HepG2 (cell line): Measurements from ENCODE around the gene AKIRIN1. TPM values are rescaled to one million over a fixed set of nuclear protein-coding genes. Genes with fewer than 3 reads are reported as not detected.

ENCODE experiments used
- CBX5 ChIP-seq: sonication (generic); formaldehyde crosslinking; IDR thresholded peaks from 2 replicates; pipeline ENCODE4 v1.4.0; 2020; ENCODE audit warnings: missing genetic modification reagents, borderline replicate concordance
- CHCHD3 ChIP-seq: sonication (generic); formaldehyde crosslinking; IDR thresholded peaks from 2 replicates; pipeline ENCODE4 v1.8.0; 2022; ENCODE audit warnings: mild to moderate bottlenecking, missing genetic modification reagents, moderate library complexity
- DNMT3B ChIP-seq: conservative IDR thresholded peaks from 2 replicates; pipeline ENCODE4 v1.6.1; 2016; ENCODE audit warnings: missing biosample characterization, control low read depth
- HDAC1 ChIP-seq: sonication (generic); formaldehyde crosslinking; IDR thresholded peaks from 2 replicates; pipeline ENCODE4 v1.5.1; 2020; ENCODE audit warnings: mild to moderate bottlenecking, missing genetic modification reagents
- ISL2 ChIP-seq: sonication (generic); formaldehyde crosslinking; IDR thresholded peaks from 2 replicates; pipeline ENCODE4 v1.5.0; 2020; ENCODE audit warnings: missing genetic modification reagents
- JUND ChIP-seq: sonication (generic); formaldehyde crosslinking; IDR thresholded peaks from 2 replicates; pipeline ENCODE4 v1.8.0; 2022; ENCODE audit warnings: mild to moderate bottlenecking, missing genetic modification reagents
- NKX3-1 ChIP-seq: sonication (generic); formaldehyde crosslinking; IDR thresholded peaks from 2 replicates; pipeline ENCODE4 v1.5.0; 2020; ENCODE audit warnings: missing genetic modification reagents
- RXRB ChIP-seq: IDR thresholded peaks from 2 replicates; pipeline ENCODE4 v1.6.1; 2016; ENCODE audit warnings: borderline replicate concordance, missing genetic modification reagents, missing compliant biosample characterization
- SALL1 ChIP-seq: sonication (generic); formaldehyde crosslinking; IDR thresholded peaks from 2 replicates; pipeline ENCODE4 v1.8.0; 2022; ENCODE audit warnings: mild to moderate bottlenecking, missing genetic modification reagents
- ZC3H4 ChIP-seq: sonication (generic); formaldehyde crosslinking; IDR thresholded peaks from 2 replicates; pipeline ENCODE4 v1.4.0; 2020; ENCODE audit warnings: missing genetic modification reagents, borderline replicate concordance
- ZNF225 ChIP-seq: sonication (generic); formaldehyde crosslinking; IDR thresholded peaks from 2 replicates; pipeline ENCODE4 v1.4.0; 2020; ENCODE audit warnings: mild to moderate bottlenecking, missing genetic modification reagents
- ZNF33B ChIP-seq: sonication (generic); formaldehyde crosslinking; IDR thresholded peaks from 2 replicates; pipeline ENCODE4 v1.5.1; 2020; ENCODE audit warnings: mild to moderate bottlenecking, missing genetic modification reagents
- ZNF446 ChIP-seq: sonication (generic); formaldehyde crosslinking; IDR thresholded peaks from 2 replicates; pipeline ENCODE4 v1.5.0; 2020; ENCODE audit warnings: mild to moderate bottlenecking, missing genetic modification reagents
- ZNF678 ChIP-seq: sonication (generic); formaldehyde crosslinking; IDR thresholded peaks from 2 replicates; pipeline ENCODE4 v1.4.0; 2020; ENCODE audit warnings: mild to moderate bottlenecking, missing genetic modification reagents
- ZNF850 ChIP-seq: sonication (generic); formaldehyde crosslinking; conservative IDR thresholded peaks from 2 replicates; pipeline ENCODE4 v1.9.0; 2021; ENCODE audit warnings: mild to moderate bottlenecking, missing genetic modification reagents
- polyA plus RNA-seq, 8 experiments: library from polyadenylated mRNA; depleted of rRNA in 3 of 8; stranded (reverse) in 7 of 8; unstranded in 1 of 8; fragments of >200 nt; fragmentation: Illumina TruSeq in 4 of 8; extraction: Trizol in 4 of 8; gene quantifications; 2 replicates each; pipeline versions ENCODE4 v1.2.1 to v1.2.3, GENCODE V29; 2011 to 2016; ENCODE audit warnings: low read depth in 4 of 8, missing spikeins in 1 of 8, mixed read lengths in 1 of 8; ENCODE audit not compliant: insufficient read depth in 1 of 8
- total RNA-seq, 5 experiments: library from RNA; depleted of rRNA; stranded (reverse); fragments of >200 nt; fragmentation: Illumina TruSeq; extraction: Trizol; gene quantifications; 2 replicates each; pipeline ENCODE4 v1.2.3, GENCODE V29; 2016; ENCODE audit warnings: low read depth in 1 of 5
- TF ChIP-seq, protein P1 (sequence below): sonication (generic); formaldehyde crosslinking; IDR thresholded peaks from 2 replicates; pipeline ENCODE4 v1.9.0; 2021; ENCODE audit warnings: missing genetic modification reagents, mild to moderate bottlenecking, borderline replicate concordance
- TF ChIP-seq, protein P2 (sequence below), 2 experiments: sonication (generic) in 1 of 2; formaldehyde crosslinking in 1 of 2; IDR thresholded peaks; 2 replicates each; pipeline versions ENCODE4 v1.4.0 to v1.6.1; 2016 to 2020; ENCODE audit warnings: borderline replicate concordance in 1 of 2, low read depth in 1 of 2, mild to moderate bottlenecking in 1 of 2, missing genetic modification reagents in 1 of 2
- TF ChIP-seq, protein P3 (sequence below): sonication (generic); formaldehyde crosslinking; IDR thresholded peaks from 2 replicates; pipeline ENCODE4 v1.8.1; 2023; ENCODE audit warnings: missing genetic modification reagents, mild to moderate bottlenecking, borderline replicate concordance
- TF ChIP-seq, protein P4 (sequence below): sonication (generic); formaldehyde crosslinking; IDR thresholded peaks from 2 replicates; pipeline ENCODE4 v1.8.1; 2023; ENCODE audit warnings: missing genetic modification reagents, inconsistent platforms, borderline replicate concordance
- TF ChIP-seq, protein P5 (sequence below): sonication (generic); formaldehyde crosslinking; IDR thresholded peaks from 2 replicates; pipeline ENCODE4 v1.4.0; 2020; ENCODE audit warnings: mild to moderate bottlenecking, low read depth, missing genetic modification reagents

Gene AKIRIN1
- total and polyA plus RNA-seq, 2 of the 13 experiments (the other 11 are each of a cell fraction or from before 2014, with no cell fraction given): 123 to 157 TPM

DNA sequence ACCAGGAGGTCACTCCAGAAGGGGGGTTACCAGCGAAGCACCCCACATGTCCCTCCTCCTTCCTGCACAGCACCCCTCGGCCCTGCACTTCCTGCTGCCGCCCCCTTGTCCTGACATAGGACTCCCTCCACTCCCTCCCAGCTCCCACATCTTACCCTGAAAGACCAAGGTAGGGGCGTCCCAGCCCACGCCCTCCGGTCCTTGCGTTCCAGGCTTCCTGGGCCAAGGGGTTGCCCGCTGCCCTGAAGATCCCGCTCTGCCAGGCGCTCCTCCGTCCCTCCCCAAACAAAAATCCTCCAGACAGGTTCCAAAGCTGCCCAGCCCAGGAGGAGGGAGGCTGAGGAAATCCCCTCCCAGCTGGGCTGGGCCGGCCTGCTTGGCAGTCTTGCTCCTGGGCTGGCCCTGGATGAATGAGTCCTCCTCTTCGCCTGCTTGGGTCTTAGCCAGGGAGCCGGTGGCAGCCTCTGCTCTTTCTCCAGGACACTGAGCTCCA lies 49.5 kb upstream of the AKIRIN1 start, which contains the start of gene RHBDL2 (continued):
- TF ChIP-seq CBX5 (CRISPR knock-in tag): no peak
- TF ChIP-seq, protein P1, sequence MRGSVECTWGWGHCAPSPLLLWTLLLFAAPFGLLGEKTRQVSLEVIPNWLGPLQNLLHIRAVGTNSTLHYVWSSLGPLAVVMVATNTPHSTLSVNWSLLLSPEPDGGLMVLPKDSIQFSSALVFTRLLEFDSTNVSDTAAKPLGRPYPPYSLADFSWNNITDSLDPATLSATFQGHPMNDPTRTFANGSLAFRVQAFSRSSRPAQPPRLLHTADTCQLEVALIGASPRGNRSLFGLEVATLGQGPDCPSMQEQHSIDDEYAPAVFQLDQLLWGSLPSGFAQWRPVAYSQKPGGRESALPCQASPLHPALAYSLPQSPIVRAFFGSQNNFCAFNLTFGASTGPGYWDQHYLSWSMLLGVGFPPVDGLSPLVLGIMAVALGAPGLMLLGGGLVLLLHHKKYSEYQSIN (CRISPR knock-in tag): no peak
- no peak for TF ChIP-seq ZNF33B (CRISPR knock-in tag)
- no peak for TF ChIP-seq ZNF850 (CRISPR knock-in tag)
- no peak for TF ChIP-seq HDAC1 (CRISPR knock-in tag)
- no peak for TF ChIP-seq ISL2 (CRISPR knock-in tag)
- TF ChIP-seq ZNF446 (CRISPR knock-in tag): no peak
- TF ChIP-seq ZNF225 (CRISPR knock-in tag): no peak
- no peak for TF ChIP-seq NKX3-1 (CRISPR knock-in tag)
- TF ChIP-seq, protein P2, sequence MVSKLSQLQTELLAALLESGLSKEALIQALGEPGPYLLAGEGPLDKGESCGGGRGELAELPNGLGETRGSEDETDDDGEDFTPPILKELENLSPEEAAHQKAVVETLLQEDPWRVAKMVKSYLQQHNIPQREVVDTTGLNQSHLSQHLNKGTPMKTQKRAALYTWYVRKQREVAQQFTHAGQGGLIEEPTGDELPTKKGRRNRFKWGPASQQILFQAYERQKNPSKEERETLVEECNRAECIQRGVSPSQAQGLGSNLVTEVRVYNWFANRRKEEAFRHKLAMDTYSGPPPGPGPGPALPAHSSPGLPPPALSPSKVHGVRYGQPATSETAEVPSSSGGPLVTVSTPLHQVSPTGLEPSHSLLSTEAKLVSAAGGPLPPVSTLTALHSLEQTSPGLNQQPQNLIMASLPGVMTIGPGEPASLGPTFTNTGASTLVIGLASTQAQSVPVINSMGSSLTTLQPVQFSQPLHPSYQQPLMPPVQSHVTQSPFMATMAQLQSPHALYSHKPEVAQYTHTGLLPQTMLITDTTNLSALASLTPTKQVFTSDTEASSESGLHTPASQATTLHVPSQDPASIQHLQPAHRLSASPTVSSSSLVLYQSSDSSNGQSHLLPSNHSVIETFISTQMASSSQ (IDR thresholded peaks at IDR 0.05; ENCODE audit: low read depth): no peak
- TF ChIP-seq, protein P2 (CRISPR knock-in tag; IDR thresholded peaks at IDR 0.05; ENCODE audit: borderline replicate concordance): no peak
- no peak for TF ChIP-seq SALL1 (CRISPR knock-in tag)
- TF ChIP-seq ZNF678 (CRISPR knock-in tag): no peak
- TF ChIP-seq CHCHD3 (CRISPR knock-in tag): no peak
- no peak for TF ChIP-seq RXRB
- no peak for TF ChIP-seq DNMT3B (CRISPR knock-in tag)
- no peak for TF ChIP-seq JUND (CRISPR knock-in tag)
- TF ChIP-seq, protein P3, sequence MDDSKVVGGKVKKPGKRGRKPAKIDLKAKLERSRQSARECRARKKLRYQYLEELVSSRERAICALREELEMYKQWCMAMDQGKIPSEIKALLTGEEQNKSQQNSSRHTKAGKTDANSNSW (CRISPR knock-in tag): no peak
- TF ChIP-seq, protein P4, sequence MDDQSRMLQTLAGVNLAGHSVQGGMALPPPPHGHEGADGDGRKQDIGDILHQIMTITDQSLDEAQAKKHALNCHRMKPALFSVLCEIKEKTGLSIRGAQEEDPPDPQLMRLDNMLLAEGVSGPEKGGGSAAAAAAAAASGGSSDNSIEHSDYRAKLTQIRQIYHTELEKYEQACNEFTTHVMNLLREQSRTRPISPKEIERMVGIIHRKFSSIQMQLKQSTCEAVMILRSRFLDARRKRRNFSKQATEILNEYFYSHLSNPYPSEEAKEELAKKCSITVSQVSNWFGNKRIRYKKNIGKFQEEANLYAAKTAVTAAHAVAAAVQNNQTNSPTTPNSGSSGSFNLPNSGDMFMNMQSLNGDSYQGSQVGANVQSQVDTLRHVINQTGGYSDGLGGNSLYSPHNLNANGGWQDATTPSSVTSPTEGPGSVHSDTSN (CRISPR knock-in tag): no peak
- TF ChIP-seq, protein P5, sequence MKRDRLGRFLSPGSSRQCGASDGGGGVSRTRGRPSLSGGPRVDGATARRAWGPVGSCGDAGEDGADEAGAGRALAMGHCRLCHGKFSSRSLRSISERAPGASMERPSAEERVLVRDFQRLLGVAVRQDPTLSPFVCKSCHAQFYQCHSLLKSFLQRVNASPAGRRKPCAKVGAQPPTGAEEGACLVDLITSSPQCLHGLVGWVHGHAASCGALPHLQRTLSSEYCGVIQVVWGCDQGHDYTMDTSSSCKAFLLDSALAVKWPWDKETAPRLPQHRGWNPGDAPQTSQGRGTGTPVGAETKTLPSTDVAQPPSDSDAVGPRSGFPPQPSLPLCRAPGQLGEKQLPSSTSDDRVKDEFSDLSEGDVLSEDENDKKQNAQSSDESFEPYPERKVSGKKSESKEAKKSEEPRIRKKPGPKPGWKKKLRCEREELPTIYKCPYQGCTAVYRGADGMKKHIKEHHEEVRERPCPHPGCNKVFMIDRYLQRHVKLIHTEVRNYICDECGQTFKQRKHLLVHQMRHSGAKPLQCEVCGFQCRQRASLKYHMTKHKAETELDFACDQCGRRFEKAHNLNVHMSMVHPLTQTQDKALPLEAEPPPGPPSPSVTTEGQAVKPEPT: no peak
- TF ChIP-seq ZC3H4 (CRISPR knock-in tag): no peak
